NCI-H1048 (cell line): Measurements from ENCODE around the gene OR2W1.

Experiments used
- DNase-seq: peaks from one replicate; lab custom pipeline; 2025; lab: John Stamatoyannopoulos, UW

Gene OR2W1

GRCh38 chr6:29045075-29045474 is at the start of gene OR2W1:
Gene OR2W1, minus strand, starts transcription at chr6:29045175. Its CDS starts 0 bp downstream, at chr6:29045175.
- DNase-seq: no peak

DNA sequence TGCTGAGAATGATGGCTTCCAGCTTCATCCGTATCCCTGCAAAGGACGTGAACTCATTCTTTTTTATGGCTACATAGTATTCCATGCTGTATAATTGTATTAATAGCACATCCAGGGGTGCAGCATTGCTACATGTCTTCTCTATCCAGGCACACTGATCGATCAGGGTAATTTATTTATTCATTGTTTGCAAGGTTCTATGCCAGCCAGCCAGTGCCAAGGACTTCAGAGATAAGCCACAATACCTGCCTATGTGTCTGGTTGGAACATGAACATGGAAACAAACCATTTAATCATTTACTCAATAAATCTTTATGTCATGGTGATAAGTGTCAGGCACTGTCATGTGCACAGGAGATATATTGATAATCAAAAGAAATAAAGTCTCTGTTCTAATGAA is 48.0 kb upstream of the OR2W1 start:
- DNase-seq: no peak

DNA sequence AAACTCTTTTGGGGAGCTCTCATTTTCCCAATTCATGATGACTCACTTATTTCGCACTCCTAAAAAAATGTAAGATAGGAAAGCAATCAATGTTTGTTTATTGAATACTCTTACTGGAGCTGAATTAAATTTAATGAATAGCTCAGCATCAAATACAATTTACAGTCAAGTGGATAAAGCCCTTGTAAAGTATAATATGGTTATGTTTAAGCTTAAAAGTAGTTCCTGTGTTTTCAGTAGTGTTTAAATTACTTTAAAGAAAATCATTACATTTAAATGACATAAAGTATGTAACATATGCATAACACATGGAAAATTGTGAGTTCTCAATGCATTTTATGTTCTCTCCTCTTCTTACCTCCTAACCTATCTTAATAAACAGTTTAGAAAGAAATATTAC is 42.2 kb upstream of the OR2W1 start, which contains the start of gene OR2B3:
Gene OR2B3 (minus strand): TSS at position 101 of the 400 bp plus-strand sequence. CDS start 65 bp downstream, at position 36.
- no peak for DNase-seq

DNA sequence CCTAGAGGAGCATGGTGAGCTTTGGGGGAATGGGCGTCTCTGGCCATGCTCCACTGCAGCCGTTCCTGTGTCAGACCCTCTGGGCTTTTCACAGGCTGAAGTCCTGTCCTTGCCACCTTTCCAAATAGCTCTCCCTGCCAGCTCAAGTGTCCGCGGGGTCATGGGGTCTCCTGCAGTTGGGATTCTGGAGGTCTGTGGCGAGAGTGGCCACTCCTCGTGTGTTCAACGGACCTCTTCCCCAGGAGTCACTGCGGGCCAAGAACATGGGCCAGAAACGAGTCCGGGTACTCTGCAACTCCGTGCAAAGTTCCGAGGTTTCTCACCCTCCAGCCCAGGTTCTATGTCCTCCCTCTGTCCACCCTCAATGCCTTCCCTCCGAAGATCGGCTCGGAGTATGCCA is 37.5 kb upstream of the OR2W1 start:
- DNase-seq: no peak

GRCh38 chr6:29081312-29081711 is 36.3 kb upstream of the OR2W1 start:
- no peak for DNase-seq

- DNase-seq: no peak
These were observed 34.2 kb upstream of the OR2W1 start for GRCh38 chr6:29079203-29079602.

DNA sequence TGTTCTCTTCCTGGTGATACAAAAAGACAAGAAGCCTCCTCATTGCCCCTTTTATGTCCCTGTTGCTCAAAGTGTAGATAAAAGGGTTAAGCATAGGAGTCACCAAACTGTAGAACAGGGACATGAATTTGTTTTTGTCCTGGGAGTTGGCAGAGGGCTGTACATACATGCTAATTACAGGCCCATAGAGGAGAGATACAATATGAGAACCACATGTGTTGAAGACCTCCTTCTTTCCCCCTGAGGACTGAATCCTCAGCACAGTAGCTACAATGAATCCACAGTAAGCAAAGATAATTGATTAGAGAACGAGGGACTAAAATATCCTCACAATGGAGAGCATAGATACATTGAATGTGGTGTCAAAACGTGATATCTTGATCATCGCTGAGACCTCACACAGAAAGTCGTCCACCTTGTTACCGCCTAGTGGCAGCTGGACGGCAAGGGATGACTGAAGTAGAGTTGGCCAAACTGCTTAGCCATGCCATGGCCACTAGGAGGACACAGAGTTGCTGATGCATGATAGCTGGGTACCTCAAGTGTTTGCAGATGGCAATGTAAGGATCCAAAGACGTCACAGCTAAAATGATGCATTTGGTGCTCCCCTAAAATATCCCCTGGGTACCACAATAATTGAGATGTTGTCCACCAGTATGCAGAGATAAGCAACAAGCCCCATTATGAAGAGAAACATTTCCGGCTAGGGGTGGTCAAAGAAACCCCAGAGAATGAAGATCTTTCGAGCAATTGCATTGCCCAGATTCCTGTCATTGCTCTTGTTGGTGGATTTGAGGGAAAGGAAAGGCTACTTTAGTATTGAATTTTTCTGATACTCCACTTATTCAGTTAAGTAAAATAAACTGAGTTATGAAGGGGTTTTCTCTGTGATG is 27.1 kb upstream of the OR2W1 start:
- no peak for DNase-seq

GRCh38 chr6:29051680-29052079 is 6.7 kb upstream of the OR2W1 start:
- no peak for DNase-seq

GRCh38 chr6:29035951-29036350 is 9.0 kb downstream of the OR2W1 start:
- DNase-seq: no peak

- no peak for DNase-seq
These were observed 16.2 kb downstream of the OR2W1 start for GRCh38 chr6:29028821-29029220.

- no peak for DNase-seq
These were observed 18.9 kb downstream of the OR2W1 start for GRCh38 chr6:29025927-29026585.

- no peak for DNase-seq
These were observed 23.5 kb downstream of the OR2W1 start for GRCh38 chr6:29021434-29021833.

GRCh38 chr6:29019629-29020028 is 25.3 kb downstream of the OR2W1 start:
- DNase-seq: no peak

DNA sequence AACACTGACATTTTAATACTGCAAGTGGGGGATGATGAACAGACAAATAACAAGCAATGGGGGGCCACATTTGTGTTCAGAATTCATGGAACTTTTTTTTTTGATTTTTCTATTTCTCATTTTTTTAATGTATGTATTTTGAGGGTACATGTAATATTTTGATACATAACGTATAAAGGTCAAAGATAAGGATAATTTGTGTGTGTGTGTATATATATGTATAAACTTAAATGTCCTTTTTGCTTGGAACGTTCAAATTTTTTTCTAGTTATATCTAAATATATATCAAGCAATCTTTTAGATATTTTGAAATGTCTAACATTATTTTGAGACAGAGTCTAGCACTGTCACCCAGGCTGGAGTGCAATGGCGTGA is 27.6 kb downstream of the OR2W1 start:
- DNase-seq: no peak

DNA sequence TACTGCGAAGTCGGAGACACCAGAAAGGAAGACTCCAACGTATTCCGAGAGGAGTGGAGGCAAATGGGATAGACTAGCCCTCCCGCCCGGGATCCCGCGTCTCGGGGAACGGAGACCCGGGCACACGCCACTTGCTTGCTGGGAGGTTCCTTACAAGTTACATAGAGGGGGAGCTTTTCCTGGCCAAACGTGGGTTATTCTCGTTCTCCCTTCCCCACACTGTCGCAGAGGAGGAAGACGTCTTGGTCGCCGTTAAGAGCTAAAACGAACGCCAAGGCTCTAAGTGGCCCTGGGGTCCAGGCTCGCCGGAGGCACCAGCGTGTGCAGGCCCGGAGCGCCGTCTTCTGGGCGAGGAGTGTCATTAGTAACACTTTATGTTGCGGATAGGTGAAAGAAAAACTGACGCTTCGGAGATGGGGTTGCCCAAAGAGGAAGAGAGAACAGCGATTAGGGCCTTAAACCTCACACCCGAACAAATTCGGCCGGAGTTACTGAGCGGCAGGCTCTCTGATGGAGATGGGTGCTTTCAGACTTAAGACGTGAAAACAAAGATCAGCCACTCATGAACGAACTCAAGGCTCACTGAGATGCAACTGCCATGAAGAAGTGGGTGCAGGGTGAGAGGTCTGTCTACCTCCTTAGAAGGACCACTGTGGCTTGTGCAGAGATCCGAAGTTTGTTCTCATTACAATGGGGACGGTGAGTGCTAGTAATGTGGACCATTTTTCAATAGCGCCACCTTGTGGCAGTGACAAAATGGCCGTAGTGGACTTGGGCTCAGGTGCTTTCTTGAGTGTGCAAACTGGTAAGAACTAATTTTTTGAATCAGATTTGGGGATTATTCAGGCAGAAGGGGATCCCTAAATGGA is 28.2 kb downstream of the OR2W1 start:
- DNase-seq: peak; percentile 7

DNA sequence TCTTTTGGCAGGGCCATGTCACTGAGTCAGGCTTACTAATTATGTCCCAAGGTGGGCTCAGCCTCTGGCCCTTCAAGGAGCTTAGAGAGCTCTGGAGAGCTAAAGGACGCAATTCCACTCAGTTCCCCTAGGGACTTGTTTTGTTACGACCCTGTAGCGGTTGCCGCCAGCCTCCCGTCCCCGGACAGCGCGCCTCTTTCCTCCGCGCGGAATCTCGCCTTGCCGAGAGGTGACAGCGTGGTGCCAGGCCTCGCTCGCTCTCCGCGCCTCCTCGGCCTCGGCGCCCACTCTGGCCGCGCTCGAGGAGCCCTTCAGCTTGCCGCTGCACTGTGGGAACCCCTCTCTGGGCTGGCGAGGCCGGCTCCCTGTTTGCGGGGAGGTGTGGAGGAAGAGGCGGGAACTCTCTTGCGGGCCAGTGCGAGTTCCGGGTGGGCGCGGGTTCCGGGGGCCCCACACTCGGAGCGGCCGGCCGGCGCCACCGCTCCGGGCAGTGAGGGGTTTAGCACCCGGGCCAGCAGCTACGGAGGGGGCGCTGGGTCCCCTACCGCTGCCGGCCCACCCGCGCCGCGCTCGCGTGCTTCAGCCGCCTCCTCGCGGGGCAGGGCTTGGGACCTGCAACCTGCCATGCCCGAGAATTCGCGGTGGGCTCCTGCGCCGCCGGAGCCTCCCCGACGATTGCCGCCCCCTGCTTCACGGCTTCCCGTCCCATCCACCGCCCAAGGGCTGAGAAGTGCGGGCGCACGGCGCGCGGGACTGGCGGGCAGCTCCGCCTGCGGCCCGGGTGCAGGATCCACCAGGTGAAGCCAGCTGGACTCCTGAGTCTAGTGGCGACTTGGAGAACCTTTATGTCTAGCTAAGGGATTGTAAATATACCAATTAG is 30.0 kb downstream of the OR2W1 start:
- DNase-seq: no peak

DNA sequence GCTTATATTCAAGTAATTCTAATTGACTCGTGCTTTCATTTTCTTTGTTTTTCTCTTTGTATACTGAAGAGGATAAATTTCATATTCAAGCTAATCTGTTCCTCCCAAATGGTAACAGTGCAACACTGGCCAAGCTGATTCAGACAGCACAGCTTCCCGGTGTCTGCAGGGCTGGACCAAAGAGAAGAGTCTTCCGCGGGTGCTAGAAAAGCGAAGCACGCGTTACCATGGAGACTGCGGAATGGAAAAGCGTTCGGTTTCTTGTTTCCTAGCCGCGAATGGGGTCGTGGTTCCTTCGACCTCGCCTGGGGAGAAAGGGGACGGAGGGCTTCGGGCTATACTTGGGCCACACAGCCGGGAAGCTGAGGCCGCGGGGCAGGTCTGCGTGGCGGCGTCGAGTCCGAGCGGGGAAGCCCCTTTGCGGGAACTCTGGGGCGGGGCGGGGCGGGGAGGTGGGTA is 33.7 kb downstream of the OR2W1 start:
- no peak for DNase-seq

DNA sequence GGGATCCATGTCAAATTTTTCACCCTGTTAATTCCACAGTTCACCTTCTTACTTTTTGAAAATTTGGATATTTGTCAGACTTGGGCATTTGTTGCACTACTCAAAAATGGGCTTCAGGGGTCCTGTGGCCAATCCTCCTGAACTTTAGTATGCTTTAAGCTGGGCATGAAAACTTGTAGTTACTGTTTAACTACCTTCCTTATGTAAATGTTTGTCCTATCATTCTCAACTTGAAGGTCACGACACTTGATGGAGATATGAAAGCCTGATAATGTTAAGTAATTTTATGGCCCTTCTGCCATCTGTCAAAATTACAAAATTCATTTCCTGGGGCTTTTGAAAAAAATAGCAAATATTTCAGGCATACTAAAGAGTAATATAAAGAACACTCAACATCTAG is 35.6 kb downstream of the OR2W1 start:
- no peak for DNase-seq

DNA sequence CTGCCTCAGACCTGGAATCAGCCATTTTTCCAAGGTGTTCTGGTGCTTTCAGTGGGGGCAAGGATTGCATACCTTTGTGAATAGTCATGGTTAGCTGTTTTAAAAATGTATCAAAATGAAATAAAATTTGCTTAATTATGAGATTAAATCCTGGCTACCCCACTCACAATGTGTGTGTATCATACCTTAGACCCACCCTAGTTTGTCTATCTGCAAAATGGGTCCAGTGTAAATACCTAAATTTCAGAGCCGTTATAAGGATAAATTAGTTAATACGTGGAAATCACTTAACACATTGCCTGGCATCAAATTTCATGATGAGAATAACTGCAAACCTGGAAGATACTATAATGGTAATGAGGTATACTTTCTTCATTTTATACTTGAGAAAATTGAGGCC is 36.9 kb downstream of the OR2W1 start:
- DNase-seq: no peak

DNA sequence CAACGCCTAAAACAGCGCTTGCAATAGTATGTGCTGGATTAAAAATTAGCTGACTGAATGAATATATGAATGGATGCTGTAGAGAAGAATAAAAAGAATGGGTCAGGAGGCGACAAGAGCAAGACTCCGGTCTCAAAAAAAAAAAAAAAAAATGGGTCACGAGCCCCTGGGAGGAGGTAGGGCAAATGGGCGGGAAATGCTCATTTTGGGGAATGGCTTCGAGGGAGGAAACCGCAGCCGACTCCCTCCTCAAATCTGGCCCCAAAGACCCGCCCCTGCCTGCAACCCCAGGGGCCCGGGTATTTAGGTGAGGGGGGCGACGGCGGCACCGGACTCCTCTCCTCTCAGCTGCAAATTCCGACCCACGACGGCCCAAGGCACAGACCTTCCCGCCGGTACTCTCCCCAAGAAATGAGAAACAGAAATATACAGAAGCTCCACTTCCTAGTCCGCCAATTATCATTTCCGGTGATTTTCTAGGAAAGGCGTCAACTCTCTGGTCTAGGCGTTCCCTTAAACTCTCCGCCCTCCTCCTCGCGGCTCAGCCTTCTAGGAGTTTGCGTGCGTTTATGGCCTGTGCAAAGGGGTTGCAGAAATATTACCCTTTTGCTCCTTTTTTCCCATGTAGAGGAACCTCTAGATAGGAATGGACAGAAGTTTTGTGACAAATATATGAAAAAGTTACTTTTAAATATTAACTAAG is 39.6 kb downstream of the OR2W1 start, which contains the start of gene ZNF311:
Gene ZNF311 (minus strand): TSS at position 133 of the 703 bp plus-strand sequence. CDS start 1,361 bp downstream, outside the sequence.
- no peak for DNase-seq
